Mesenteric fat pad (tissue), 1 donor: Measurements from ENCODE around the gene YIF1A. TPM values are rescaled to one million over a fixed set of nuclear protein-coding genes. Genes with fewer than 3 reads are reported as not detected.
A peak's percentile ranks its signal among the peaks of the same experiment; 100 is the strongest.
"Not testable (repeated sequence)": the region's sequence is repeated elsewhere in the genome, so short reads cannot be mapped to it uniquely, and the experiment has no call there.

Experiments used
- DNase-seq: peaks from one replicate; pipeline ENCODE4 v3.0.0-alpha.2; 2020; ENCODE audit warnings: low spot score
- total RNA-seq: library from RNA; stranded (reverse); fragmentation: NEBNext Ultra II Directional; extraction: Animal tissue kit (Norgen Biotek cat#: 25700); gene quantifications from one replicate; pipeline ENCODE4 v1.2.1, GENCODE V29; 2021
- donor health status: DM: yes; HTN: yes; CAD: no.

YIF1A gene
- total RNA-seq, 1 donor from 2014 or later = 81.7 TPM

DNA sequence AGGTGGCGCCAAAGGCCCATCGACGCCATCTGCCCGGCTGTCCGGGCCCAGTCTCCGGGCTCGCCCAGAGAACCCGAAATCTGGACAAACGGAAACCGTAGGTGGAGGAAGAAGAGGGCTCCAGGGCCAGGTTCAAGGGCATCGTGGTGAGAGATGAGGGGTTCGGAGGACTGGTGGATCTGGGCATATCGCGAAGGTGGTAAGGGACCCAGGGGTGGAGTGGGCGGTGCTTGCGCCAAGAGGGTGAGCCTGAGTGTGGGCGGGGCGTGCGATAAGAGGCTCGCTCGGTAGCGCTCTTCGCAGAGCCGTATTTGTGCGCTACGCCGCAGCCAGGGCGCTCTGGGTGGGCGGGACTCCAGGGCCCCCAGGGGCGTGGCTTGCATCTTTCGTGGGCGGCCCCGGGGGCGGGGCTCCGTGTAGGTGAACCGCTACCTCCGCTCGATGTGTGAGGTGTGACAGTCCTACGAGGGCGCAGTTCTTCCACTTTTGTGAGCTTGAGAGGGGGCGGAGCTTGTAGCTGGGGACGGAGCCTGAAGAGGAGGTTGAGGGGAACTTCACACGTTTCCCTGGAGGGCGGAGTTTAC is 23.1 kb upstream of the YIF1A start:
- peak; percentile 95 for DNase-seq

DNA sequence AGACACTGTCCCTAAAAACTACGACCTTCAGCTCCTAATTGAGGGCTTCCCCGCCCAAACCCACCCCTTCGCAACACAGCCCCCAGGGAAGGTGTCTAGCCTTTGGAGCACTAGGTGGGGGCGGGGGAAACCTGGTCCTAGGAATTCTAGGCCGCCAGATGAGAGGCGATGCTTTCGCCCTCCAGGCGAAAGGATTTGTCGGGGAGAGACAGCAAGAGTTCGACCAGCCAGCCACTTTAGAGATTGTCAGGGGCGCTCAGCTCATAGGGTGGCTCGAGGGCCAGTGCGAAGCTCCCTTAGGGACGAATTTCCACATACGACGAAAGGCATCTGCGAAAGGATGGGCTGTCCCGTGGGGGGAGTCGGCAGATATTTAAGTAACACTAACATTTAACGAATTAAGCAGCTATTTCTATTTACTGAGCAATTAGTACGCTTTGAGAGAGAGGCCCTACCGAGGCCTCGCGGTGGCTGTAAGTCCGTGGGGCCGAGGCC is 22.6 kb upstream of the YIF1A start:
- DNase-seq = no peak

DNA sequence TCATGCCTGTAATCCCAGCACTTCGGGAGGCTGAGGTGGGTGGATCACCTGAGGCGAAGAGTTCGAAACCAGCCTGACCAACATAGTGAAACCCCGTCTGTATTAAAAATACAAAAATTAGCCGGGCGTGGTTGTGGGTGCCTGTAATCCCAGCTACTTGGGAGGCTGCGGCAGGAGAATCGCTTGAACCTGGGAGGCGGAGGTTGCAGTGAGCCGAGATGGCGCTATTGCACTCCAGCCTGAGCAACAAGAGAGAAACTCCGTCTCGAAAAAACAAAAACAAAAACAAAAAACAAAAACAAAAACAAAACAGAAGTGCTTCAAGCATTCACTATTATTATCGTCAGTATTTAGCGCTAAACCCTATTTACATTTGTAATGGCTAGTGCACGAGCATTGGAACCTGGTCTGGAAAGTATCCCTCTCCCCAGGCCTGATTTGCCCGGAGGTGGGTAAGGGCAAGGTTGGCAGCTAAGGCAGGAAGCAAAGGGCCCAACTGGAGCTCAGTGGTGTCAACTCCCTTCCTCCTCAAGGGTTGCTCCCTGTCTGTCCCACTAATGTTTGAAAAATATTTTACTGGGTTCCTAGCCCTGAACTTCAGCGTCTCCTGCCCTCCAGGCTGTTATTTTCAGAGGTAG is 22.0 kb upstream of the YIF1A start:
- not testable (repeated sequence) for DNase-seq

DNA sequence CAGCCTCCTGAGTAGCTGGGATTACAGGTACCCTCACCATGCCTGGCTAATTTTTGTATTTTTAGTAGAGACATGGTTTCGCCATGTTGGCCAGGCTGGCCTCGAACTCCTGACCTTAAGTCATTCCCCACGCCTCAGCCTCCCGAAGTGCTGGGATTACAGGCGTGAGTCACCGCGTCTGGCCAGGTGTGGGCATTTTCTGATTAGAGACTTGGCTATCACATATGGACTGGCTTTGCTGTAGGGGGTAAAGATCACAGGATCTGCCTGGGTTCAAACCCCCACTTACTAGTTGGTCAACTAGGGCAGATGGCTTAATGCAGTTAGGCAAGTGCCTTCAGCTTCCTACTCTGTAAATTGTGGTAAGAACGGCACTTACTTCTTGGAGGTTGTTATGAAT is 21.4 kb upstream of the YIF1A start:
- no peak for DNase-seq

DNA sequence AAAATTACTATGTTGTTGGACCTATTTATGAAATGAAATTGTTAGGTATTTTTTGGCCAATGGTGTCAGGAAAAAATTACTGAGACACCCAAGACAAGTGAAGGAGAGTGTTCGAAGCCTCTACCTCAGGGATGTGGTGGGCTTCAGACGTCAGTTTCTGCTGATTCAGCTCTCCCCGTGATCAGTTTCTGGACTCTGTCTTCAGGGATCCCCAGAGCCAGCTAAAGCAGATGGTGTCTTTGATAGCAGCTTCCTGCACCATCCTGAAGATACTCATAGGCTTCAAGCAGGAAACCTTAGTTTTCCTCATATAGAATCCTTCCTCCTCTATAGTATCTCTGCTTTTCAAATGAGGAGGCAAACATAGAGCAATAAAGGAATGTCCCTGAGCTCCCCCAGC is 20.5 kb upstream of the YIF1A start:
- no peak for DNase-seq

DNA sequence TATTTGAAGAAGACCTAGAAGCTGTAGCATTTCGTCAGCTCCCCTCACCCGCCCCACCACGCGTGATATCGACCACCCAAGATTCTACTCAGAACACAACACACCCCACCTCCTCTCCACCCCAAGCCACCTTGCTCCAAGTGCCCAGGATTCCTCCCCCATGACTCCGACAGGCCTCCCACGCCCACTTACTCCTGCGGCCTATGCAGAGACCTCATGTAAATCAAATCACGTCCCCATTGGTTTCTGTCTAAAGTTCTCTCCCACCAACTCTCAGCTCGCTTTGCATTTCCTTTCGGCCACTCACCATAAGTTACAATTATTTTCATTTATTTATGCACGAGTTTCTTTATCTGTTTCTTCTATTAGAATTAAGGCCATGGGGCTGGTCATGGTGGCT is 13.7 kb upstream of the YIF1A start:
- DNase-seq = no peak

DNA sequence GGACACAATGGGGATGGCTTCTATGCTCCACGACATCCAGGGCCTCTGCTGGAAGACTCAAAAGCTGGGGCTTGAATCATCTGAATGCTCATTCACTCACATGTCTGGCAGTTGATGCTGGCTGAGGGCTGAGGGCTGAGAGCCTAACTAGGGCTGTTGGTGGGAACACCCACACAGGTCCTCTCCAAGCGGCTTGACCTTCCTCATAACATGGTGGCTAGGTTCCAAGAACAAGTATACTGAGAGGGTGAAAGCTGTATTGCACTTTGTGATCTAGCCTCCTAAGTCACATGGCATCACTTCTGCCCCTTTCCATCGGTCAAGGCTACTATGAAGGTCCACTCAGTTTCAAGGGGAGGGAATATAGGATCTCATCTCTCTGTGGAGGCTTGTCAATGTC is 10.2 kb upstream of the YIF1A start:
- no peak for DNase-seq

DNA sequence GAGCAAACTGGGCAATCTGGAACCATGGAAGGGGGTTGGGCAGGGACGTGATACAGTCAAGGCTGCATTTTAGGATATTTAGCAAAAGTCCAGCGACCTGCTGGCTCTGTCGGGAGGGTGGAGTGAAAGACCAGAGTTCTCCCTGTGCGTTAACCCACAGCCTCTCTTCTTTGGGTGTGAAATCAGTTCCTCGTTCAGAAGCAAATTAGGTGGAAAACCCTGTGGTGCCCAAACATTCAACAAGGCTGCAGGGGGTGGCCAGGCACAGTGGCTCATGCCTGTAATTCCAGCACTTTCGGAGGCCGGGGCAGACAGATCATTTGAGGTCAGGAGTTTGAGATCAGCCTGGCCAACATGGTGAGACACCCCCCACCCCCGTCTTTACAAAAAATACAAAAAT is 8.7 kb upstream of the YIF1A start:
- no peak for DNase-seq

DNA sequence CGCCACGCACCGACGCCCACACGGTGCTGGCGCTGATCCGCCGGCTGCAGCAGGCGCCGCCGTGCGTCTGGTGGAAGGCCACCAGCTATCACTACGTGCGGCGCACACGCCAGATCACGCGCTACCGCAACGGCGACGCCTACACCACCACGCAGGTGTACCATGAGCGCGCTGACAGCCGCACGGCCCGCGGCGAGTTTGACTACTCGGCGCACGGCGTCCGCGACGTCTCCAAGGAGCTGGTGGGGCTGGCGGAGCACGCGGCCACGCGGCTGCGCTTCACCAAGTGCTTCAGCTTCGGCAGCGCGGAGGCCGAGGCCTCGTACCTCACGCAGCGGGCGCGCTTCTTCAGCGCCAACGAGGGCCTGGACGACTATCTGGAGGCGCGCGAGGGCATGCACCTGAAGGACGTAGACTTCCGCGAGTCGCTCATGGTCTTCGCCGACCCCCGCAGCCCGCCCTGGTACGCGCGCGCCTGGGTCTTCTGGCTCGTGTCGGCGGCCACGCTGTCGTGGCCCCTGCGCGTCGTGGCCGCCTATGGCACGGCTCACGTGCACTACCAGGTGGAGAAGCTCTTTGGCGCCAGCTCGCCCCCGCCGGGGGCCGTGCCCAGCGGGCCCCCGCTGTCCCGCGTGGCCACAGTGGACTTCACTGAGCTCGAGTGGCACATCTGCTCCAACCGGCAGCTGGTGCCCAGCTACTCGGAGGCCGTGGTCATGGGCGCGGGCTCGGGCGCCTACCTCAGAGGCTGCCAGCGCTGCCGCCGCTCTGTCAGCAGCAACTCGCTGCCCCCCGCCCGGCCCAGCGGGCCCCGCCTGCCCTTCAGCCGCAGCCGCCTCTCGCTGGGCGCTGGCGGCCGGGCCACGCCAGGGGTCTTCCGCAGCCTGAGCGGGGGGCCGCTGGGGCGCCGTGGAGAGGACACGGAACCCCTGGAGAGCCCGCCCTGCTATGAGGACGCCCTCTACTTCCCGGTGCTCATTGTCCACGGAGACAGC is 6.0 kb upstream of the YIF1A start:
- no peak for DNase-seq

DNA sequence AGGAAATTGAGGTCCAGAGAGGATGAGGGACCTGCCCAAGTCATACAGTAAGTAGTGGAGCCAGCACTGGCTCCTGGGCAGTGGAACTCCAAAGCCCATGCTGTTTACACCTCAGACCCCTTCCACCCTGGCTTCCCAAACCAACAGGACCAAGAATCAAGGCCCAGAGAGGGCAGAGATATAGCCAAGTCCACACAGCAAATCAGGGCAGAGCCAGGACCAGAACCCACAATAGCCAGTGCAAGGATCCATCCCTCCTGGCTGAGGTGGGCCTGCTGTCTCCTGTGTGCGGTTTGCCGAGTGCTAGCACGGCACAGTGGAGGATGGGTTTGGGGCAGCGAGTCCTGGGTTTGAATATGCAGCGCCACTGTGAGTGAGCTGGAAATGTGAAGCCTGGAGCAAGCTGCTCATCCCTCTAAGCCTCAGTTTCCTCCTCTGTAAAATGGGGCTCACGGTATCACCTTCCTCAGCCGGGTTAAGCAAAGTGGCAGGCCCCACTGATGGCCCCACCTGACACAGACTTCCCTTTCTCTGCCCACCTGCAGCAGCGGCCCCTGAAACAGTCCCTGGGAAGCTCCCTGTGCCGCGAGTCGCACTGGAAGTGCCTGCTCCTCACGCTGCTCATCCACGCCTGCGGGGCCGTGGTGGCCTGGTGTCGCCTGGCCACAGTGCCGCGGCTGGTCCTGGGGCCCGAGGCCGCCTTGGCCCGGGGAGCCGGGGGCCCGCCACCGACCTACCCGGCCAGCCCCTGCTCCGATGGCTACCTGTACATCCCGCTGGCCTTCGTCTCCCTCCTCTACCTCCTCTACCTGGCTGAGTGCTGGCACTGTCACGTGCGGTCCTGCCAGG is 5.1 kb upstream of the YIF1A start:
- DNase-seq = no peak

DNA sequence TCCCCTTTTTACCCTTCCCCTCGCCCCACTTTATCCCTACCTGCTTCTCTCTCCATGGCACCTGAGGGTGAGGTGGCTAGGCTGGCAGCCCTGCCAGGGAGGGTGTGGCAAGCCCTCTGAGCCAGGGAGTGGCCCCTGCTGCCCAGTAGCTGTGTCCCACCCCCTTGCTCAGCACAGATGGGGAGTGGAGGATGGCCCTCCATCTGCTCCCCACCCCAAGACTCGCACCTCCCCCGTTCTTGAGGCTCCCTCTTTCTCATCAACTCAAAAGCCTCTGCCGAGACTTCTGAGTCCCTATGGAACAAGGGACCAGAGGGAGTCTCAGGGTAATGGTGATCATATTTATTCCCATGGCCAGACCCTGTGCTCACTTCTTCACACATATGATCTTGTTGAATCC is 4.4 kb upstream of the YIF1A start:
- DNase-seq = no peak

DNA sequence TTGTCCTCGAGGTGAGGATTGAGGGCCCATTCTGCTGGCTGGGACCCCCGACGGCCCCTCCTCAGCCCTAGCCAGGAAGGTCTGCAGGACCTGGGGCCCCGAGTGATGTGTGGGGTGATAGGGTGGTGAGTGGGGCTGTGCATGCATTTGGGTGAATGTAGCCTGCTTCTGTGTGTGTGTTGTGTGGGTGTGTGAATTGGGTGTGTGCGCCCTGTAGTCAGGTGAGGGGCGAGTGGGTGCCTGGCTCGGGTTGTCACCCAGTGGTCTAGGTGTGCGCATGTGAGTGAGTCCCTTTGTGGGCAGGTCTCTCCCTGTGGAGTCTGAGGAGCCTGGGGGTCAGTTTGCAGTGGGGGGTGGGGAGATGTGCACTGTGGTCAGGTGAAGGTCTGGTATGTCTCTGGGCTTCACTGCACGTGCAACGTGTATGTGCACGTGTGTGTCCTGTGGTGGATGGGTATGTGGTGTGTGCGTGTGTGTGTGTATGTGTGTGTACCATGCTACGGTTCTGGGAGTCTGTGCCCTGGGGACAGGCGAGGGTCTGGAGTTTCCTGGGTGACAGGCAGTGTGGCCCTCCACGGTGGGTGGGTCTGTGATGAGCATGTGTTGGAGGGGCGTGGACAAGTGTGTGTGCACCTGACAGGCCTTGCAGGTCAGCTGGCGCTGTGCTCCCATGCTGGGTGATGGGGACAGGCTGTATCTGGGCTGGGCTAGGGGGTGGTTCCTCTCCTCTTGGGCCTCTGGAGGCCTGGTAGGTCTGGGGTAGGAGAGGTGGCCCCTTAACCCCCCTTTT is 3.8 kb upstream of the YIF1A start:
- no peak for DNase-seq

DNA sequence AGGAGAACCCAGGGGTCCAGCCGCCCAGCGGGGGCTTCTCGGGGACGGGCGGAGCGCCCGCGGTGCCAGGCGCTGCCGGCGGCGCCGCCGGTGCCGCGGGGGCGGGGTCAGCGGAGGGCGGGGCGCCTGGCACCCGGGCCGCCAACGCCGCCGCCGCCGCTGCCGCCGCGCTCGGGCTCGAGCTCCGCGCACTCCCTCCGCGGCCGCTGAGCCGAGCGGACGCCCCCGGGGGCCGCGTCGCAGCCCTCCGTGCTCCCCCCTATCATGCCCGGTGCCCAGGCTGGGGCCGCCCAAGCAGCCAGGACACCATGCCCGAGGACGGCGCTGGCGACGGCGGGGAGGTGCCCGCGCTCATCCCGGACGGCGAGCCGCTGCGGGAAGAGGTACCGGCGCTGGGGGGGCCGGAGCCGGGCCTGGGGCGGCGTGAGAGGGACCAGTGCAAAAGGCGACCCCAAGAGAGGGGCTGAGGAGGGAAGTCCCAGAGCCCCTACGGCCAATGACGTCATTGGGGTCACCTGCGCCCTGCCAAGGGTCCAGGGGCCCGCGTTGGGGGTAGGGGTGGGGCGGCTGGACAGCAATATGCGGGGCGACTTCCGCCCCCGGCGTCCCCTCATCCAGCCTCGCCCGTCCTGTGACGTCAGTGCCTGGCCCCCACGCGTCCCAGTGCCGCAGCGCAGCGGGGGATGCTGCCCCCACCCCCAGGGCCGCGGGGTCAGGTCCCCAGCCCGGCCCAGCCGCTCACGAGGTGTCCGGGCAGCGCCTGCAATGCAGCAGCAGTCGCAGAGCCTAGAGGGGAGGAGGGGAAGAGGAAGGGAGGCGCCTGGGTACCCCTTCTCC is 3.0 kb upstream of the YIF1A start, which contains the start of gene TMEM151A:
Gene TMEM151A (plus strand): TSS at position 189 of the 837 bp plus-strand sequence. CDS start 120 bp downstream, at position 309.
- DNase-seq = no peak

DNA sequence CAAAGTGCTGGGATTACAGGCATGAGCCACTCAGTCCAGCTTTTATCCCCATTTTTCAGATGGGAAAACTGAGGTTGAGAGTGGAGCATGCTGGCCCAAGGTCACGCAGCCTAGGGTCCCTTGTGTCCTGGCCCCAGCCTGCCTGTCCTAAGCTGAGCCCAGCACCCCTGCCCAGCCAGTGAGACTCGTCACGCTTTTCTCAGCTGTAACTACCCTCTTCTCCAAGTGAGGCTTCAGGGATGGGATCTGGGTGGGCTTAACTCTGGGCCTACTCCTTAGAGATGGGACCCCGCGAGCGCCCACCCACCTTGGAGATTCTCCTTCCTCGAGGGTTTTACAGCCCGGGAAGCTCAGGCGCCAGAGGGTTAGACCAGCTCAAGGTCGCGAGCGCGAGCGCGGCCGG is 2.4 kb upstream of the YIF1A start:
- no peak for DNase-seq

DNA sequence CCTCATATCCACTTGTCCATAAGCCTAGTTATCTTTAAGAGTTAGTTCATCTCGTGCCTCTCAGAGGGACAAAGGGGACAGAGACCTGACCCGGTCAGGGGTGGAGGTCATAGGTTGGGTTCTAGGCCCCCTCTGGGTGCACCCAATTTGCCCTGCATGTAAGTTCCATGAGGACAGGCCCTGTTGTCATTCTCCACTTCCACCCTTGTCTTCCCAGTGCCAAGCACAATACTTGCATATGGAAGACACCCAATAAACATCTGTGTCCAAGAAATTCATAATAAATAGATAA is 1.3 kb upstream of the YIF1A start:
- DNase-seq = no peak

DNA sequence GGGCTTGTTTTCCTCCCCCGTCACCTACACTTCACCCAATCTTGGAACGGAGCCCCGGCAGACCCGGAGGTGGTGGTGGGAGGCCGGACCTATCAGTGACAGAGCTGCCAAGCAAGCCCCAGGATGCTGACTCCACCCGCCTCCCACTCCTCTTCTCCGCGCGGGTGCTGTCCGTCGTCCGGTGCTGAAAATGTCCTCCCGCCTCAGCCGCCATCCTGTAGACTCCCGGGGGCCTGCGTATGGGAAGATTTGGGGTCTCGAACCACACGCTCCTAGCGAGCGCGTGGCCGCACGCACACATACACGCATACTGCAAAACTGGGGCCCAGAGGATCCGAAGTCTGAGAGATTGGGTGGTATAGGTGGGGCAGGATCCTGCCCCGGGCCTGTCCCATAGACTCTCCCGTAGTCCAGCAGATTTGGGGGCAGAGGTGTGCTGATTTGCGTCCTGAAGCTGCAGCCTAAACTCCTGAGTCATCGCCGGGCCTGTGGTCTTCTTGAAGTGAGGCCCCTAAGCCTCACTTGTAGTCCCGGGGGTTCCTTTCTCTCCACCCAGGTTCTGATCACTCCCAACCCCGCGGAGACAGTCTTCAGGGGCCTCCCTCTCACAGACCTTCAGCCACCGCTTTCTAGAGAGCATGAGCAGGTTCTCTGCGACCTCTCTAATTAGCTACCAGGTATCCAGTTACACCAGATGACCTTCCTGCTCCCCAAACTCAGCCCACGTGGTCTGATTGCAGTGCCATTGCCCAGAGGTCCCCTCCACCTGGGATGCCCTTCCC is 796 bp upstream of the YIF1A start:
- no peak for DNase-seq

DNA sequence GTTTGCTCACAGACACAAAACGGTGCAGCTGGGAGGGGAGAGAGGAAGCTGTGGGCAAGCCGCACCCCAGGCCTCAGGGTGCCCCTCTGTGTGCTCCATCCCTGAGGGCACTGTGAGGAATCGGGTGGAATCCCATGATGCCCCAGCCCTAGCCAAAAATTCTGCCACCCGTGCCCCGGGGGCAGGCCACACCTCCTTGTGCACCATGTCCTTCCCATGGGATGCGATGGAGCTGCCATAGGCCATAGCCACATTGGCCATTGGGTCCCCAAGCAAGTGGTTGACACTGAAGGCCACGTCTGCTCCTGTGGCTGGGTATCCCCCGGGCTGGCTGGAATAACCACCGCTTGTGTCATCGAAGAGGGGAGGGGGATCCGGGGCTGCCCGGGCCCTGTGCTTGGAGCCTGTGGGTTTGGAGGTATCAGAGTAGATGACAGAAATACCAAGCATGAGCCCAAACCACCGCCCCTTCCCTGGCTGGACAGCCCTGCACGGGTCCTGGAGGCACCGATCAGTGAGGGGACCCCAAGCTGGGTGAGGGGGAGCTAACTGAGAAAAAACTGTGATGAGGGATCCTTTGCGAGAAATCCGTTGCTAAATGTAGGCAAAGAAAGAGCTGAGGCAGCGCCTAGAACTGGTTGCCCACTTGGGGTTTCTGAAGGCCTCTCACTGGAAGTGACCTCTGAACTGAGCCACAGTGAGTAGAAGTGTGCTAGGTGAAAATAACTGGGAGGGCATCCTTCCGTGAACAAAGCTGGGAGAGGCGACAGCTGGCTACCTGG is 863 bp downstream of the YIF1A start:
- DNase-seq = no peak
